Activated CD8-positive, alpha-beta memory T cell treated with anti-CD3 and anti-CD28 coated beads for 4 hours (primary cell): ENCODE measurements around the gene ARID5A.

ENCODE experiments used
- DNase-seq, 2 donors: peaks; one replicate each; pipeline ENCODE4 v3.0.0-alpha.2; 2020; ENCODE audit warnings: low read depth in 2 of 2

Gene ARID5A

DNA sequence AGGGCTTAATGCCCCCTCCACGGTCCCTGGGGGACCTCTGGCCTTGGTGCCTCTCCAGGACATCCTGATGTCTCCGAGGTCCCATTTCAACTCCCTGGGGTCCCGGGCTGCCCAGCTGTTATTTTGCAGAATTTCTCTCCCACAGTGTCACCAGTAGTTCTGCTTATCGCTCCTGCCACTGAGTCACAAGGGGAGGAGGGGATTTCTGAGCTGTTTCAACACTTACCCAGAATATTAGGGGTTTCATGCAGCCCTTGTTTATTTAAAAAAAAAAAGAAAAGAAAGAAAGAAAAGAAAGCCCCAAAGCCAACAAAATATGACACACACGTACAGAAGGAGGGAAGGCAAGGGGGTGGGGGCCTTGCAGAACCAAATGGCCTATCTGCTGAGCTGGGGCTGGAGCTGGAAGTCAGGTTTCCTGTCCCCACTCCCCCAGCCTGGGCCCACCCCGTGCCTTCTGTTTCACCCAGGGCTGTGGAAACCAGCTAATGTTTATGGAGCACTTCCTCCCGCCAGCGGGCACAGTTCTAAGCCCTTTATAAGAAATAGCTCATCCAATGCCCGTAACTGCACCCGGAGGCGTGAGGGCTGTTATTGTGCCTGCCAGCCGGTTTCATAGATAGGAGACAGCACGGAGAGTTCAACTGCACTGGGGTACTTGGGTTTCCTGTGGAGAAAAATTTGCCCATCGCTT lies 8.4 kb upstream of the ARID5A start:
- peak in 1 of 2 donors; percentile 39 for DNase-seq

DNA sequence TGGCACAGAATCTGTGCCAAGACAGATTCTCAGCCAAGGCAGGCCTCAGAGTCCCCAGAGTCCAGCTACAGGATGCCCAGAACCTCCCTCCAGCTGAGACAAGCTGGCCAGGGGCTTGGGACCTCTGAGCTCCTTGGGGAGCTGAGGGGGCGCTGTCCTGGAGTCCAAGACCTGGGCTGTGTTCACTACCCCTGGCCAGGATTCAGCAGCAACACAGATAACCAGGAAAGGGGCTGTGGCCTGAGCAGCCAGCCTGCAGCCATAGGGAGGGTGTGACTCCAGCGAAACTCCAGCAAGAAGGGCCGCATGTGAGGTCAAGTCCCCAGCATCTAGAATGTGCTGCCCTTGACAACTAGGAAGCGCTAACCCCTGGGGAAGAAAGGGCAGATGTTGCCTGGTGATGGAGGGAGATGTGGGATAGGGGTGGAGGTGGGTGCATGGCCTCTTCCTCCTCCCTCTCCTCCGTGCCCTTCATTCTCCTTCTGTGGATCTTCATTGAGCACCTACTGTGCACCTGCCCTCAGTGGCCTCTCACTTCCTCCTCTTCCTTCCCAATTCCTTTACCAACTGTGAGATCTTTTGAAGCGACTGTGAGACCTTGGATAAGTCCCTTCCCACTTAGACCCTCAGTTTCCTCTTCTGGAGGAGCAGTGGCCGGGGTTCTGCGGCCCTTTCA lies 7.7 kb upstream of the ARID5A start:
- DNase-seq, result no peak

DNA sequence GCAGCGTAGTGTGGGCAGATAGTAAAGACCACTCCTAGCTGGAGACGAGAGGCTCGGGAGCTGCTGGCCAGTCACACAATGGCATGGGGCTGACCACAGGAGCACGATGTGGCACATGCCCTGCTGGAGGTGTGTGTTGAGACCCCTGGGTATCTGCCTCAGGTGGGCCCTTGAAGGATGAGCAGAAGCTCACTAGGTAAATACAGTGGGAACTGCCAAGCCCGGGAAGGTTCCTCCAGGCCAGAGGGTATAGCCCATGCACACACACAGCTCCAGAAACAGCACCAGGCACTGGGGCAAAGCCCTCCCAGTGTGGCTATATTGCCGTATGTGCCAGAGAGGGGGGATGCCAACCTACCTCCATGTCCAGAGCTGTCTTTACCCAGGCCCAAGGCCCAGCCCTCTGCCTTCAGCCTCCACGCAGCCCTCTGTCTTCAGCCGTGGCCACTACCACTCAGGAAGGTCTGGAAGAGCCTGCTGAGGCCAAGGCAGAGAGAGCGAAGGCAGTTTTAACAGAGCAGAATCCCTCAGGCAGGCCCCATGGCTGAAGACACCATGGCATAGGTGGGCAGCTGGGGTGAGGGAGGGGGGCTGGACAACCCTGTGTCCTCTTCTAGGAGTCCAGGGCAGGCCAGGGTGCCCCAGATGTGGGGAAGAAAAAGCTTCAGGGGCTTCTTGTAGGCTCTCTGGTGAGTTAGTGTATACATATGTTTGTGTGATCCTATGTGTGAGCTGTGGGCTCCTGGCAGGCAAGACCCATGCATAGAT lies 7.0 kb upstream of the ARID5A start:
- DNase-seq, result no peak

DNA sequence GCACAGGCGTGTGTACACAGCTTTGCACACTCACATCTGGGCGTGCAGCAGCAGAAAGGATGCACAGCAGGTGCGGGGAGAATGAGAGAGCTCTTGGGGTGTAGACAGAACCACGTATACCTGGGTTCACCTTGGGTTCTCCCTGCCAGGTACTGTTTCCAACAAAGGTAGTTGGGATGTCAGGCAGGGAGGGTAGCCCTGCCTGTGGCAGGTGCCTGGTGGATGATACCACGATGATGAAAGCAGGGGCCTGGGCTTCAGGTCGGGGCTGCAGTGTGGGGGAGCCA lies 6.5 kb upstream of the ARID5A start:
- no peak for DNase-seq

DNA sequence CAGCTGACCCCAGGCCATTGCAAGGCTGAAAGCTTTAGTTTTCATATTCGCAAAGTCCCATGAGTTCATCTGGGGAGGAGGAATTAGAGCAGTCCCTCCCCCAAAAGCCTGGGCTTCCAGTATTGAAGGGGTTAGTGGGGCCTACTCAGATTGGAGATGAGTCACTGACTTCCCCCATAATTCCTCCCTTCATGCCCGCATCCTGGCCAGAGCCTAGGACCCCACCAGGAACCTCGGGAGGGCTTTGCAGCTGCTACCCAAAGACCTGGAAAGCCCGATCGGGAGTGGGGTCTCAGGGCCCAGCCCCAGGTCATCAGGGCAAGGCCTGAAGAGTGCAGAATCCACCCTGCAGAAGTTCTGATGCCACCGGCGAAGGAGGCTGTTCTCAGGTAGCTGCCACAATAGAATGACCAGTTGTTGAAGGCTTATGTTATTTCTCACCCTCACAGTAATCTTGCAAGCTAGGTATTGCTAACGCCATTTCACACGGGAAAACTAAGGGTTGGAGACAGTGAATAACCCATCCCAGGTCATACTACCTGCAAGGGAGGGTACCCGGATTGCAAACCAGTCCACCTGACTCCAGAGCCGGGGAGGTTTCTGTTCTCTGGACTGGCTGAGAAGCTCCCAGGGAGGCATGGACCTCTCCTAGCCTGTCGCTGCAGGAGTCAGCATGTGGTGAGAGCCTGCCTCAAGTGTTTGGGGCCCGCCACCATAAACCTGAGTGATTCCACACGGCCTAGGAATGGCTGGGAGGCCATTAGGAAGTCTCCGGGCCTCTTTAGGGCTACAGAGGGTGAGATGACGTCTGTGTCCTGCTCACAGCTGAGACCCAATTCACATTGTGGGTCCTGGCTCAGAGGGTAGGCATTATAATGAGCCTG lies 5.8 kb upstream of the ARID5A start:
- no peak for DNase-seq

DNA sequence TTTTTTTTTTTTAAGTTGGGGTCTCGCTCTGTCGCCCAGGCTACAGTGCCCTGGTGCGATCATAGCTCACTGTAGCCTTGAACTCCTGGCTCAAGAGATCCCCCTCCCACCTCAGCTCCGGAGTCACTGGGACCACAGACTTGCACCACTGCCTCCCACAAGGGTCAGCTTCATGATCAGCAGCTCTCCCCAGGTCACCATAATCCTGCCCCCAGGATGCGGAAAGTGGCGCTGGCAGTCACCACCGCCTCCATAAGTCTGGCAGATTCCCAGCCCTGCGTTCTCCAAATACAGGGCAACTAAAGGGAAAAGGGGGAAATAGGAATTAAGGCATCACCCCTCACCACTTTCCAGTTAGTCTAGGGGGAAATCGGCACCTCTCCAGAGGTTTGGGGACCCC lies 5.2 kb upstream of the ARID5A start:
- DNase-seq, result no peak

DNA sequence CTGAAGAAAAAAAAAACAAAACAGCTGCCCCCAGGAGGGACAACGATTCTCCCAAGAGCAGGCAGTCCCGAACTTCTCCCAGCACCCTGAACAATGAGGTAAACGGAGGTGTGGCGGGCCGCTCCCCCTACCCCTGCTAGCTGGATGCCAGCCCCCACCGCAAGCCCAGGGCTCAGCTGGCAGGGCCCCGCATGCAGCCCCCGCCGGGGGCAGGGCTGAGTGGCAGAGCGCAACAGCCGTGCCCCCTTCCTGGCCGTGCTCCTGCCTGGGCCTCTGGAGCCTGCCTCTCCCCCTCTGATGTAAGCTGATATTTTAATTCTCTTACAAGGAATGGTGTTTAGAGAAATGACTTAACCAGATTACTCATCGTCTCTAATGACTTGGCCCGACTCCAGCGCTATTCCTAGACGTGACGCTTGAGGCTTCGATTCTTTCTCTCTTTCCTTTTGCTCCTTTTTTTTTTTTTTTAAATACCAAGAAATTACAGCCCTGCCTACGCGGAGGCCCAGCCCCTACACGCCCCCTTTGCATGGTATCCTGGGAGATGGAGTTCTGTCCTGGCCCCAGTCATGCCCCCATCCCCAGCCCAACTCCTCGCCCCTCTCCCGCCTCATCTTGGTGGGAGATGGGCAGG lies 4.6 kb upstream of the ARID5A start:
- peak; percentile 74 to 84 for DNase-seq

DNA sequence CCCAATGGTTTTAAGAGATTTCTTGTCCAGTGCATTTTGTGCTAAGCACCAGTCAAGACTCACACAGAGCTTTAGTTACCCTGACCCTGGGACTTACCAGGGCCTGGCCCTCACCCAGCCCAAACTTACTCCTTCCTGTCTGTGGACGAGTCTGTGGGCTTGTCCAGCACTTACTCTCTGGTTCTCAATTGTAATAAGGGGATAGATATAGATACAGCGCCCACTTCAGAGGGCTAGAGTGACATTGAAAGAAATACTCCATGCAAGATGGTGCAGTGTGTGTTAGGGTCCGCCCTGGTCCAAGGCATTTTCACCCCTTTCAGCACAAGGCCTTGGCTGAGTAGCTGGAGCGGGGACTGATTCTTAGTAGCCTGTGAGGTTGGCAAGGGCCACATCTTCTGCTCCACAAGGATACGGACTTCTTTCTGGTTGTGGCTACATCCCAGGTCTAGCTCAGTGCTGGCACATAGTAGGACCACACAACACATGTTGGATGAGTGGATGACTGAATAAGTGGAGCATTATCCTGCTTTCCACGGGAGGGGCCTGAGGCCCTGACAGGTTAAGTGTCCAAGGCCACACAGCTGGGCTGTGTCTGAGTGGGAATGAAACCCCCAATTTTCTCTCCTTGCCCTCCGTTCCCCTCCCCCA lies 3.8 kb upstream of the ARID5A start:
- DNase-seq, result no peak

DNA sequence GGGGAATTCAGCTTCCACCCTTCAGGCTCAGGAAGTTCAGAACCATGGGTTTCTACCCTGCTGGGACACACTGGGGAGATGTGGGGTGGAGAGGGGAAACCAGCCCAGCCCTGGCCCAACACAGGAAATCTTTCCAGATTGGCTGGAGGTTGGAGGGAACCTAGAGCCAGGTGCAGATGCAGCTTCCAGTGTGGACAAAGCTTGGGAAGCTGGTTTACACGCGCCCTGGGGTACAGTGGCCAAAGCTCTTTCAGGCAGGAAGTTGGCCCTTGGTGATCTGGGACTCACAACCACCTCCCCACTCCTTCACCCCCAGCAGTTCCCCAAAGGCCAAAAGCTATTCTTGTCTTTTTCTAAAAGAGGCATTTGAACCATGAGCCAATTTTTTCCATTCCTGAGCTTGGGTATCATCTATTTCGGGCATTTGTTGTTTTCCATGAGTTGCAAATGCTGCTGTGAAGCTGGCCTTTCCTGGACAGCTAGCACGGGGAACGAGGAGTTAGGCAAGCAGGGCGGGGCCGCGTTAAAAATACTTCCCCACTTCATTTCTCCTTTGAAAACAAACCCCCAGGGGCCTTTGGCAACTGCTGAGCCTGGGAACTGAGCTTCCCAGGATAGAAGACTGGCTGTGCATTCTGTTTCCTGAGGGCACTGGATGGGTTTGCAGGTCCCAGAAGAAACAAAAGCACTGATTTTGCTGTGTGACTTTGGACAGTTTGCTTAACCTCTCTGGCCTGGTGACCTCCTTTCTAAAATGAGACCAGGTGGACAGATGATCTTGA lies 3.1 kb upstream of the ARID5A start:
- no peak for DNase-seq

DNA sequence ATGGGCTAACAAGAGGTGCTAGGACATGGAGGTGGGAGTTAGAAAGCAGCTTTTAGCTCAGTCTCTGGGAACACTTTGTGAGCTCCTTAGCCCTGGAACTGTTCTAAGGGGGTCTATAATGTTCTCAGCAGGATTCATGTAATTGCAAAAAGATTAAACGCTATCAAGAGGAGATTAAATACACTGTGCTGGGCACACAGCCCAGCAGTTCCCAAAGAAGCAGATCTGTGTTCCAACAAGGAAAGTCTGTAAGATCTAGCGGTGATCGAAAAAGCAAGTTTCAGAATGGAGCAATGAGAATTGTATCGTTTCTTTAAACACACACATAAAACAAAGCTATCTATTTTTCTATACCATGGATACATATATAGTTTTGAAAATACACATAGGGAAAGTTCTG lies 2.4 kb upstream of the ARID5A start:
- DNase-seq, result no peak

DNA sequence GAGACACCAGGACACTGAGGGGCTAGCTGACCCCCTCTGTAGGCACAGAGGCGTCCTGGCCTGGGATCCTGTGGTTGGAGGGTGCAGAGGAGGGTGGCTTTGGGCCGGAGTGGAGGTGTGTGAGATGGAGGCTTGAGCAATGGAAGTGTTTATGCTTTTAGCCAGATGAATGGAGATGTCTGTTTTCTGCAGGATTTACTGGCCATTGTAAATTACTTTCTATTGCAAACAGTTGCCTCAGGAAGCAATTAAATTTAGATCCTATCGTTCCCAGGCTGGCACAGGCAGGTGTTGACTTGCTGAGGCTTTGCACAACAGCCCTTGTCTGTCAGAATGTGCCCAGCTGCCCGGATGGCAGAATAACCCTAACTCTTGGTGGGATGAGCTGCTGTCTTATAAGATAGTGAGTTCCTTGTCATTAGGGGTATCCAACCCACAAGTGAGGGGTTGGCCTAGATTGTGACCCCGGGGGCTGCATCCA lies 1.8 kb upstream of the ARID5A start:
- no peak for DNase-seq

DNA sequence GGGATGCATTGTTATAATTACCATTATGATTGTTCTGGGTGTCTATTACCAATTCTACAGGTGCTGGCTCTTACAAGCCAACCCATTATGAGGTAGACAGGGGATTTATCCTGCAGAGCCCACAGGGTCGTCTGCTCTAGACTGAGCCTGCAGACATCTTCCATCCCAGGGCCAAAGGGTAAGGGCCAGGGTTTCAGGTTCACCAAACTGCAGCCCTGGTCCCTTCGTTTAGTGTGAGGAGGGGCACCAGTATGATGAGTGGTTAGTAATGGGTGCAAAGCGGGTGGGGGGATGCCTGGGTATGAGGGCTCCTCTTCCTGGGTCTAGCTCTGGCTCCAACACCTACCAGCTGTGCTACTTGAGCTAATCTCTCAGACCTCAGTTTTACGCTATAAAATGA lies 1.2 kb upstream of the ARID5A start:
- DNase-seq, result no peak

DNA sequence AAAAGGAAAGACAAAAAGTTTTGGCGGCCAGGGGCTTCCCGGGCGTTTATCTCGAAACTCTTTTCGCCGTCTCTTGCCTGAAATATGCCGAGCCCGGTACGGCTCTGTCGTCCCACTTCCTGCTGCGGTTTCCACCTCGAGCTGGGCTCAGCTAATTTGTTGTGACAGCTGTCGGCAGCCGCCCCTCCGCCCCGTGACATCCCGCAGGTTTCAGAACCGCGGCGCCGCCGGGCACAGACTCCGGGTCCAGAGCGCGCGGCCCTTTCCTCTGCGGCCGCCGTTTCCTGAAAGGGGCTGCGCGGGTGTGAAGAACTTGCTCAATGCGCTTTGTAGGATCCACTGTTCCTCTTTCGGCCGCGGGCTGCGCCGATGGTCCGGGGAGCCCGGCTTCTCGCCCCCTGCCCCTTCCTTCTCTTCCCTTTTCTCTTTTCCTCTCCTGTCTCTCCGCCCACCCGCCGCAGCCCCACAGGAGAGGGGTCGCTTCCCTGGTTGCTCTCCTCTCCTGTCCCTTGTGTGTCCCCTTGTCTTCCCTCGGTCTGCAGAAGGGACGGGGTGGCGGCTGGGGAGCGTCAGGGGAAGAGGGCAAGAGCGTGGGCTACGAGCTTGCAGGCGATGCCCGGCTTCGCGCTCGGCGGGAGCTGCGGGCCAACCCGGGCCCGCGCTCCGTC lies 648 bp downstream of the ARID5A start:
- DNase-seq, result peak; percentile 71 to 77

DNA sequence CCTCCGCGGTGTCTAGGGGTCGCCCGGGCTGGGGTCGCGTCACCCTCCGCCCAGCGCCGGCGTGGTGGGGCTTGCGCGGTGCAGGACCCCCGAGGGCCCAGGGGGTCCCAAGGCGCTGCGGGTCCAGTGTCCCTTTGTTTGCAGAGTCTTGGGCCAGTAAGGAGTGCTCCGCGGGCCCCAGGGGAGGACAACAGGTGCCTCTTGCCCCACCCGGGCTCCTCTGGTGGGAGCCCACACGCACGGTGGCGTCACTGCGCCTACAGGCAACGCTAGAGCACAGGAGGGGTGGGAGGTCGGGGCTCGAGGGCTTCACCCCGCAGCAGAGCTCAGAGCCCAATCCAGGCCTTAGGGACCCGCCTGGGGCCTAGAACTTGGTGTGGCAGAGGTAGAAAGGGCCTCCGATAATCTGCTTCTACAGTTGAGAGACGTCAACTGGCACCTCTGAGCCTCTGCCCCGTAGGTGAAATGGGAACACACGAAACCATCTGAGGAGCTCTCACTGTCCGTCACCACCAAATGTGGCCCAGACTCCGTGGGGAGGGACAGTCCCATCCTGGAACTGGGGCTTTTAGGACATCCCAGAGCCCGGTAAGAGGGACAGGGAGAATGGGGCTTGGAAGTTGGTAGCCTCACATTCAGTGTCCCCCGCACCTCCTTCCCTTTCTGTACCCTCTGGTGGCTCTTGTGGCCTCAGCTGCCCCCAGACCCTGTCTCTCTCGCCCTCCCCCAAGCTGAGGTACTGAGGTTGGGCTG lies 1.4 kb downstream of the ARID5A start:
- DNase-seq, result peak in 1 of 2 donors; percentile 36

DNA sequence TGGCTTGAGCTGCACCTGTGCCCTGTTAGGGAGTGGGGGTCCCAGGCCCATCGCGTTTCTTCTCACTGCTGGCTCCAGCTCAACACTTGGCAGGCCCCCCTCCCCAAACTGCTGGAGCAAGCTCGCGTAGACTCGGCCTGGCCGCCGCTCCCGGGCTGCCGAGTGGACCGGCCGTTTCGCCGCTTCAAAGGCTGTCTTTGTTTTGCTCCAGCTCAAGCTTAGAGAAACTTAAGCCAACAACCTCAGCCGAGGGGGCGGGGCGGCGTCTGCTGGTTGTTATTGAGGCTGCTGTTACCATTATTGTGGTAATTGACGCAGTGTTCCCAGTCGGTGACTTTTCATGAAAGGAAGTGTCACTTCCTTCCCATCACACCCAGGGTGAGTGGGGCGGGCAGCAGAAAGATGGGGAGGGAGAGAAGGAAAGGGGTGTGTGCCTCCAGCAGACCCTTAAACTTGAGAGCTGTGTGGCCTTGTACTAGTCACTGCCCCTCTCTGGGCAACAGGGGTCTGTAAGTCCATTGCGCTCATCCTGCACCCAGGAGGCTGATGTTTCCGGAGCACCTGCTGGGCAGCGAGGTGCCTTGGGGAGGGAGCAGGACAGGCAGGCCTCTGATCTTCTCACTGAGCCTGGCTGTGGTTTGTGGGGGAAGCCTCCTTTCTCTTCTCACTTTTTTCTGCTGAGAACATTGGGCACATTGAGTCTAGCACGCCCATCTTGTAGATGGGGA lies 2.1 kb downstream of the ARID5A start:
- DNase-seq, result peak; percentile 78 to 79

DNA sequence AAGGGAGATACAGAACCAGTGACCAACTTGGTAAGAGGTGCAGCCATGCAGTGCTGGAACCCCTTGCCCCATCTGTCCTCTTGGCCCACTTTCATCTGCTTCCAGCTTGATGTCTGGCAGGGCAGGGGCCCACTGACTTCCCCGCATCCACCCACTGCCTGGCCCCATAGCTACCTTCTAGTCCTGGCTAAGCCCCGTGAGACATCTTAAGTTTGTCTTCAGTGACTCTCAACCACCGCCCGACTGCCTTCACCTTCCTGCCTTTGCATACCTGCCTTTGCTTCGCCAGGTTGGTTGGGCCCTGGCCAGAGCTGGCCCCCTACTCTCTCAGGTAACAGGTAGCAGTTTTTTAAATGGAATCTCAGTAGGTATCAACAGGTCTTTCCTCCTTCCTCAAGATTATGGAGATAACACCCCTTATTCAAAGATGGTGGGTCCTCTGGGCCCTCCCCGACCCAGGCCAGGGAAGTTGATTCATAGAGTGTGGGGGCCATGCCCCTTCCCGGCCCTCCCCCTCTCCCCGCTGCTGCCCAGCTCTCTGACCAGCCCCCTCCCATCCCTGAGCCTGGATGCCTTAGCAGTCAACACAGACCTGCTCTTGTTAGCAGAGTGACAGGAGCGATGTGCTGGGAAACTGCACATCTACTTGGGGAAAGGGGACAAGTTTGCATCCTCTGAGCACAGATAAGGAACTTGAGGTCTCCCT lies 2.8 kb downstream of the ARID5A start:
- DNase-seq, result no peak

DNA sequence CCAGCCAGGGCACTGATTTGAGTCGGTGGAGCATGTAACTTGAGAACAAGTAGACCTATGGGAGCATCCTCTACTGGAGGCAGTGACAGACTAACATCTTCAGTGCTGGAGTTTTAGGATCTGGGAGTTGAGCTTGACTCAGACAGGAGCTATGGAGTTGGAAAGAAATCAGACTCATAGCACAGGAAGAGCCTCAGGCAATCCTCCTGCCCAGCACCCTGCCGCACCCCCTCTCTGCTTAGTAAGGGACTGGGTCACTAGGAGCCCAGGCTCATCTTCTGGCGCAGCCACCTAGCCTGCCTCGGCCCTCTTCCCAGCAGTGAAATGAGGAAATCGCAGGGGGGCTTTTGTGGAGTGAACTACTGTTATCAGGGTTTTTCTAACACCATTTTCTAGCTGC lies 3.6 kb downstream of the ARID5A start:
- no peak for DNase-seq
